Iris pigment epithelial cell (primary cell): ENCODE results near the gene PPM1H.

Source experiments
- DNase-seq: peaks from one replicate; pipeline ENCODE4 v3.0.0-alpha.2; 2011; ENCODE audit warnings: low read depth

Gene PPM1H

DNA sequence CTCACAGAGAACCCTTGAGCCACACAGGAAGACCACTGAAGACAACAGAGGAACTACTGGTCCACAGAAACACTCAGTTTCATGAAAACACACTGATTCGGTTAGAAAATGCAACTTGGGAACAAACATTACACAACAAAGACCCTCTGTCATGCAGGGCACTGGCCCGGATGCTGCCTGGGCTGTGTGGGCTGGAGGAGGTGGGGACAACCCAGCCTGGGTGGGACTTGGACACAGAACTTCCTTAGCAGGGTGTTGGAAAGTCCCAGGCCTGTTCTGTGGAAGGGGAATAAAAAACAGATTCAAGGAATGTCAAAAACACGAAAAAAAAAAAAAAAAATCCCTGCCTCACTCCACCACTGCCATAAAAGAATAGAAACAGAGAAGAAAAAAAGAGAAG, 287.4 kb downstream of the PPM1H start:
- no peak for DNase-seq

DNA sequence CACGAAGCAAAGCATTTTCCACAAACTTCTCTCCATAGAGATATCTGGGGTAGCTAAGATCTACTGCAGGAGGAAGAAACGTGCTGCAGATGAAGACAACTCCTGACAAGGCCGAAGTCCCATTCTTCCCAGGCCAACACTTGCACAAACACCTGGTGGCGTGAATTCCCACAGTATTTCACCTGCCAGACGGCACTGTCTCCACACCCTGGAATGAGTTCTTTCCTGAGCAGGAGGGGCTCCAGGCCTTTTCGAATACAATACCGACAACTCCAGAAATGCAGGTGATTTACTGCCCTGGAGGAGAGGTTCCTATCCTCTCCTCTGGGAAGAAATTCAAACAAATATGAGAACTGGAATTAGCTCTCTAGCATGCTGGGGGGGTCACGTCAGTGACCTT, 288.4 kb downstream of the PPM1H start:
- DNase-seq: no peak

DNA sequence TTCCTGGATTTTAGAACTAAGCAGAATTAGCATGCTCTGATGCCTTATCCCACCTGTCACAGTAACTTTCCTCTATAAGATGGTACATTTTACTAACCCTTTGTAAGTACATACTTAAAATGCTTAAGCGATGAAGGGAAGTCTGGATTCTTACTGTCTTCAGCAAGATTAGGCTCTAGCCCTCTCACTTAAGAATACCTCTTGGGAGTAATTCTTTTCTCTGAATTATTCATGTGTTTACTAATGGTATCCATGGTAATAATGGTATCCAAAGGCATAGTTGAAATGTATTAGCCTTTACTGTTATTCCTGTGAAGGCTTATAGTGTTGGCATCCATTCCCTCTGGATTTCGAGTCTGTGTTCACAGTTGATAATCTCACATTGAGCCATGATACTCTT, 291.5 kb downstream of the PPM1H start:
- no peak for DNase-seq

DNA sequence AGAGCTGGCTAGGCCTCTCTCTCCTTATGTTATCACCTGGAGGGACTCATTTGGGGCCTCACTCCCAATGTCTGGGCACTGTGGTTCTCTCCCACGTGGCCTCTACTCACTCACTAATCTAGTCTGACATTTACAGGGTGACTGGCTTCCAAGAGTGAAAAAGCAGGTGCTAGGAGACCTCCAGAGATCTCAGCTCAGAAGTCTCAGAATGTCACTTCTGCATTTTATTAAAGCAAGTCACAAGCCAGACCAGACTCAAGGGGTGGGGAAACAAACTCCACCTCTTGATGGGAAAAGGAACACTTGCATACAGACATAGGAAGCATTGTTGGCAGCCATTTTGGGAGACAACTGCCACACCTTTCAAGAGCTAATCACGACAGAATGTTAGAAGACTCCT, 292.5 kb downstream of the PPM1H start:
- no peak for DNase-seq

DNA sequence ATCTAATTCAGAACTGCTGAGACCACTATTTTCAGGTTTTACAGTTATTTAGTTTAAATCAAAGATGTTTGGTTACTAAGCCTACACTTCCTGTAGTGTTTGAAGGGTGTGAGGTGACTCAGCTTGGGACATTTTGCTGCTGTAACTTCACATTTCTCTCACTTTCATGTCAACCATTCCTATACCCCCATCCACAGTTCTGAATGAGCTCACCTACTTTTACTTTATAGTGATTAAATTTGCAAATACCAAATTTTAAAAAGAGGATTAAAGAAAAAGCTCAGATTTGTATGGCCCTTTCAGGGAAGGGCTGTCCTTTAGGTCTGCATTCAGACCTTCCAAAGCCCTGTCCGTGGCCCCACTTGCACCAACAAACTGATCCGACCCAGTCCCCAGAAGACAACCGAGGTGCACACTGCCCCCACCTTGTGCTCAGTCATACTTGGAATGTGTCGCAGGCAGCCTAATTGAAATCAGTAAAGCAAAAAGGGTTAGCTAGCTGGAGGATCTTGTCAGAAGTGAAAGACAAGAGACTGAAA, 294.0 kb downstream of the PPM1H start:
- peak; percentile 68 for DNase-seq

DNA sequence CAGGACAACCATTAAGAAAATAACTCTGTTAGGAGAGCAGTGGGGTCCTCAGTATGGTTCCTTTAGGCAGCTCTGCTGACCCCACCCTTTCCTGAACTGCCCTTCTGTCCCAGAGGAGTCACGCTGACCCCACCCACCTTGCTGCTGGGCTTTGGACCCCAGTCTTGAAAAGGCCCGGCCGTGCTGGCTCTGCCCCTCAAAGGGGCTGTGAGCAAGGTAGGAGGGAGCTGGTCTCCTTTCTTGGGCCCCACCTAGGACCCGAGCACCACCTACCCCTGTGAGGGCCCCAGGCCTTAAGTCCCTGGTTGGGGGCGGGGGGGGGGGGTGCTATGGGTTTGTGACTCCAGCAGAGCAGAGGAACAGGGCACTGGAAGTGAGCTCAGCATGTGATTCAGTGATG, 297.3 kb downstream of the PPM1H start:
- no peak for DNase-seq

DNA sequence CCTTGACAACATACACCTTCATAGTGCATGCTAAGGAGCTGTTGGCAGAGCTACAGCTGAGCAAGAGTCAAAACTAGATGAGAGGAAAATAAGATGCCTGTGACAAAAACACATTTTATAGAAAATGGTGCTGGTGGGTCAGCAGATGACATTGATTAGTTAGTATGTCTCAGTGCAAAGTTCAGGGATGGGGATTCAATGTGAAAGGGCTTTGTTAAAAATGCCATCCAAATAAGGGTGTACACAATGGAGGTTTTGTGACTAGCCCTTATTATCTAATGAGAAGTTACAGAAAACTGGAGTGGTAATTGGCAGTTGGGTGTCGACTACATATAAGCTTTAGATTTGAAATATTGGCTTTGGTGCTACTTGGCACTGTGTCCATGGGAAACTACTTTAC, 299.3 kb downstream of the PPM1H start:
- DNase-seq: no peak

DNA sequence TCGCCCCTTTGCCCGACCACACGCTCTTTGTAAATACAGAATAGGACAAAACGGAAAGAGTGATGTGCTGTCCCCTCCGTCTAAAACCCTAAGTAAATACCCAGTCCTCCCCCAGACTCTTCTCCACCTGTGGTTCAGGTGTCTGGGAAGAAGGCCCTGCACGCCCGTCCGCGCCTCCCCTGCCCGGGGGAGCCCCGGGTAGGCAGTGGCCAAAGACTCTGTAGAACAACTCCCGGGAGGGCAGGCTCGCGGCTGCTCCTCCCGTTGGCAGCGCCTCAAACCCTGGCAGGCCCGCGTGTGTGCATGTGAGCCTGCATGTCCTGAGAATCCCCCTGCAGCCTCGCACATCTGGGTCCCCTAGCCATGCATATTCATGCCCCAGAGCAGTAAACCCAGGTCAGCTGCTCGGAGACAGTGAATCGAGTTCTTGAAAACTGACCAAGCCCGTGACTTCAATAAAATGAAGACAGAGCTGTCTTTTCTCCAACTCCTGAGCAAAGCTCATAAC, 302.5 kb downstream of the PPM1H start:
- DNase-seq: peak; percentile 24

DNA sequence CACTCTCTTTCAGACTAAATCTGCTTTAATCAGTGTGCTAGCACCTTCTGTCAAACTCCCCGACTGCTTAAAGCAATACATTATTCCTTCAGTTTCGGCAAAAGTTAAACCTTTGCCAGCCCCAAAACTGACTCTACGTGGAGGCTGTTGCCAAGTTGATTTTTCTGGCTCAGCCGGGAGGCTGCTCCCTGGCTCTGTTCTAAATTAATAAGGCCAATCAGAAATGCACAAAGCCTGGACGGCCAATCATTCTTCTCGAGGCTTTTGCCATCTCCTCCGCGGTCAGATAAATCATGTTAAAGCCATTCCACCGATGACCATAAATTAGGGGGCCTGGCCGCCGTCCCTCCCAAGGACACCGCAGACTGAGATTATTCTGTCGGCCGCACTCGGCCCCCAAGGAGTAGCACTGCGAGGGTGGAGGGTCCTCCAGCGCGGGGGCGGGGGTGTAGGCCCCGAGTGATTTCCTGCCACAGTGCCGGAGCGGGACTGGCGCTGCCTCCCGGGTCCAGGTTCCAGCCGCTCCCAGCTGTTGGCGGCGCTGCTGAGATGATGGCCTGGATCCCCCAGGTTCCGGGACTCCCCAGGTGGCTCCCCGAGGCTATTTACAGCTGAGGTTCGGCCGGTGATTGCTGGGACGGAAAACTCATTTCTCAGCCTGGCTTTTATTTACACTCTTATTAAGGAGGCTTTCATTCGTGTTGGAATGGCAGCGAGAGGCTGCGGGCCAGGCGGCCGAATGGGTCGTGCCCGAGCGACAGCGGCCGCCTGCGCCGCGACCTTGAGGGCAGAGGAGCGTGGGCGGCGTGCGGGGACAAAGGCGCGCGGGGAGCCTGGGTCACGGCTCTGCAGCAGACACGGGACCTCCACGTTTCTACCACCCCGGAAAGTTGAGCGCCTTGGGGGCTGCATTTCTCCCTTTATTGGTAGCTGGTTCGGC, 303.2 kb downstream of the PPM1H start:
- DNase-seq: peak; percentile 80

DNA sequence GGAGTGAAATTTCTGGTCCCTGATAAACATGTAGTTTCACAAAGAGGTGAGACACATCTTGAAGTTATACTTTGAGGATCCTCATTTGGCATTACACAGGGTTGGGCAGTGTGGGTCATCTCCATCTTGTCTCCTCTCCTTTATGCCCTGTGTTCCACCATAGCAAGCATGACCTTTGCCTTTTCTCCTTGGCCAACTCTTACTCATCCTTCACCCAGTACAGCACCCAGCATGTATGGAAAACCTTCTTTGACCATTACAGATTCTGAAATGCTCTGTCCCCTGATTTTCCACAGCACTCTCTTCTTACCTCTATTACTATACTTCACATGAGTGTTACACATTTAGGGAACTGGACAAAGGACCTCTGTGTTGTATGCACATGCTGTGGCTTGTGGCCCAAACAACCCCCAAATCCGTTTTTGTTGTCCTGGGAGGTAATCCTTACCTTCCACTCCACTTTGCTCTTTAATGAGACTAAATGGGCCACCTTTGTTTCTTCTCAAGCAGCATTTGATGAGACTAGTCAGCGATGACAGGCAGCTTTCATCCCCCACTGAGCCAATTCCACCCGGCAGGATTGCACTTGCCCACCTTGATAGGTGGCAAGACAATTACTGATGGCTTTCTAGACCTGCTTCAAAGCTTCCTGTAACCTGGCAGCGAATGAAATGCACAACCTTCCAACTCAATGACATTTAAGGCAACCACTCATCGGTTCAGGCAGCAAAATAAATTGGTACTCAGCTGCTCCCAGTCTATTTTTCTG, 304.8 kb downstream of the PPM1H start:
- no peak for DNase-seq

DNA sequence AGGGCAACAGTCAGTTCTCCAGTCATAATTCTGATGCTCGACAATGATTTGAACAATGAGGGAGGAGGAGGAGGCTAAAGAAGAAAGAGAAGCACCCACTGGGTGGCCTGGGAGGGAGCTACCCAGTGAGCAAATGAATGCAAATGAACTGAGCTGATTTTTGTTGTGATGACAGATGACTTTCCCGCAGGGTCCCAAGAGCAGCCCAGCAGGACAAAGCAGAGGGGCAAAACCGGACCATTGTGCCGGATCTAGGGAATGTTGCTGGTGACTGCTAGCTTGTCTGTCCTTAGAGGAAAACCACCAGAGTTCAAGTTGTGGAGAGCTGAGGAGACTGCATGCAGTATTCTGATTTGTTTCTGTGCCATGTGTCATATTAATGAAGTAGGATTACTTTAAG, 305.5 kb downstream of the PPM1H start:
- DNase-seq: no peak

DNA sequence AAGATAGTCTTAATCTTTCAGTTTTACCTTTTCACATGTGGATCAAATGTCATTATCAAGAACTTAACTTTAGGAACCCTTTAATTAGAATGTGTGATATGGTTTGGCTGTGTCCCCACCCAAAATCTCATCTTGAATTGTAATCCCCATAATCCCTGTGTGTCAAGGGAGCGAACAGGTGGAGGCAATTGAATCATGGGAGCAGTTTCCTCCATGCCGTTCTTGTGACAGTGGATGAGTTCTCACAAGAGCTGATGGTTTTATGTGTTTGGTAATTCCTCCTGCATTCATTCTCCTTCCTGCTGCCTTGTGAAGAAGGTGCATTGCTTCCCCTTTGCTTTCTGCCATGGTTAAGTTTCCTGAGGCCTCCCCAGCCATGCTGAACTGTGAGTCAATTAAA, 307.8 kb downstream of the PPM1H start:
- DNase-seq: no peak

DNA sequence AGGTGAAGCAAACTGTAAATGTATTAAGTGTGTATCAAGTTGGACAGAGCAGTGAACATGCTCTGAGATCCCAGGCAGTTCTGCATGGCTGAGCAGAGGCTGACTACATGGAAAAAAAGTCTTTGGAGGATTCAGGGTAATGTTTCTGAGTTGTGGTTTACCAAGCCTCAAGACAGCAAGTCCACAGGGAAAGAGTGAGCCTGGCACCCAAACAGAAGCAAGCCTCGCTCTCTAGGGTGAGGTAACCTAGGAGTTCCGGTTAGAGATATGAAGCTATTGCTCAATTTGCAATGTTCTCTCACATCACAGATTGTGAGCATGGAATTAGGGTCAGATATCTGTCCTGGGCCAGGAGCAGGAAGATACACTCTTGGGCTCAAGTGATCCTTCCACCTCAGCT, 309.7 kb downstream of the PPM1H start:
- peak; percentile 80 for DNase-seq

DNA sequence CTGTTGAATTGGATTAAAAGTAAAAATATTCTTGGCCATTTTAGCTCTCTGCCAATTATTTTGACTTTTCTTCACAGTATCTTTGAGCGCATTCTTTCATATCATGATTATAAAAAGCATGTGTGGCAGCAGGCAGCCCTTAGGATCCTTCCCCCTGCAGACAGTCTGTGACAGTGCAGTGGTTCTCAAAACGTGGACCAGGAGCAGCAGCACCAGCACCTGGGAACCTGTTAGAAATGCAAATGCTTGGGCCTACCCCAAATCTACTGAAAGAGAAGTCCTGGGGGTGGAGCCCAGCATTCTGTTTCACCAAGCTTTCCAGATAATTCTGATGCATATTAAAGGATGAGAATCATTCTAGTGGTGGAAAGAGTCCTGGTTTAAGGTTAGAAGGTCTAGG, 312.8 kb downstream of the PPM1H start:
- no peak for DNase-seq

DNA sequence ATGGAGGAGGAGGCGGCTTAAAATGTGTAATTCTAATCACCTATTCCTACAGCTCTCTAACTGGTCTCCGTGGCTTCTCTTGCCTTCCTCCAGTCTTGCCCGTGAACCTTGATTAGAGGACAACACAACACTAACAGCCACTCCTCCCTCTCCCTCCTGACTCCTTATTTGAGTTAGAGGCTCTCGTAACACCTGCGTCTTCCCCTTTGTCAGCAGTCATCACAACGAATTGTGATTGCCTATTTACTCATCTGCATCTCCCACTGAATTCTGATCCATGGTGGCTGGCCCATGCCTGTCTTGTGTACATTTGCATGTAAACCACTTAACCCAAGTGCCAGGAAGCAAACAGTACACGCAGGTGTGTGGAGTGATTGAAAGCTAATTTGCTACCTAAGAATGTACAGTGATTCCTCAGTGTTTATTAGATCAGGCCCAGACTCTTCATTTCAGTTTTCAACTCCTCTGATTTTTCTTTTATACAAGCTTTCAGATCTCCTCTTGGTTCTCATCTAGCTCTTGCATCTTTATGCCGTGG, 313.8 kb downstream of the PPM1H start:
- DNase-seq: no peak

DNA sequence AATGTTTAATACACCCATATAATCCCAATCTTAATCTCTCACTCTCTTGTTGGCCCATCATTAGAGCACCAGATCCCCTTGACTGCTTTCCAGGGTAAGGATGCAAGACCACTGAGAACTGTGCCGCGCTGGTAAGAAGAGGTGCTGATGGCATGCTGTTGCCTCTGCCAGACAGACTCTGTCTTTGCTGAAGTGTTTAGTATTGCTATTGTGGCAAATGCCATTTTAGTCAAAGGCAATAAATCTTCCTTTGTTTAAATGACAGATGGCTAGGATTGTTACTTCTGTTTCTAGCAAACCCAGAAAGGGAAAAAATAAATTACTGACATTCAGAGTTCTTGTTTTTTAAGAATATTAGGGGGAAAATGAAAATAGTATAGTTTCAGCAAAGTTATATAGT, 316.0 kb downstream of the PPM1H start:
- DNase-seq: no peak

DNA sequence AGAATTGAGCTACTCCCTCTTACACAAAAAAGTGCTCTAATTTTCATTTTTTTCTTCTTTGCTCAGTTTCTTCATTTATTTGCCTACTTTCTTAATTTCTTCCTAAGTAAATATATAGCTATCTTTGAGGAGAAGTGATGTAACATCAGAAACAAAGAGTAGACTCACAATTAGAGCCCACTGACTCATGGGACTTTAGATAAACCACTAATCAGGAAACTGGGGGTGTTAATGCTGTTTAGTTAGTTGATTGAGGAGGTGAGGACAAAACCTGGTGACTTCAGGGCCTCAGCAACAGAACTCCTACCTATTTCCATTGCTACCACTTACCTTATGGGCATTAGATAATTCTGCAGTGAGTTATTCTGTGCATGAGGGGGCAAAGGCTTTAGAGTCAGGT, 316.6 kb downstream of the PPM1H start:
- DNase-seq: no peak

DNA sequence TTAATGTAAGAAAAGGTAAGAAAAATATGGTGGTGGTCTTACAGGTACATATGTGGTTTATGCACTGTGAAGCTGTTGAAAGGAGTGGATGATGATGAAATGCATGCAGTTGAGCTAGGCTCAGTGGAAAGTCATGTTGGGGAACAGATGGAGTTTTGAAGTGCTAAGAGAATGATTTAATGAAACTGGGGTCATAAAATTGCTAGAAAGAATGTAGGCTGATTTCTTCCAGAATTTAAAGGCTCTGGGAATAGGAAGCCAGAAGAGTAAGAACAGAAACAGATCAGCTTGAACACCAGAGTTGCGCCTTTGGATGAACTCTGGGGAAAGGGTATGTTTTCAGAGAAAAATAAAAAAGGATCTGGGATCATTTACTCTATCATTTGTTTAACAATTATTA, 321.9 kb downstream of the PPM1H start:
- DNase-seq: no peak

DNA sequence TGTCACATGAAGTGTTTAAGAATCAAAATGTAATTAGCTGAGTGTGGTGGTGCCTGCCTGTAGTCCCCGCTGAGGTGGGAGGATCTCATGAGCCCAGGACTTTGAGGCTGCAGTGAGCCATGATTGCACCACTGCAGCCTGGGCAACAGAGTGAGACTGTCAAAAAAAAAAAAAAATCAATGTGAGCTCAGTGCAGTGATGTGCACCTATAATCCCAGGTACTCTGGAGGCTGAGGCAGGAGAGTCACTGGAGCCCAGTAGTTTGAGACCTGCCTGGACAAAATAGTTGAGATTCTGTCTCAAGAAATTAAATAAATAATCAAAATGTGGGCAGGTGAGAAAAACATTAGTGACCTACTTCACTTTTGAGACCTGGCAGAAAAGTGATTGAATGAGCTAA, 328.3 kb downstream of the PPM1H start:
- DNase-seq: no peak

DNA sequence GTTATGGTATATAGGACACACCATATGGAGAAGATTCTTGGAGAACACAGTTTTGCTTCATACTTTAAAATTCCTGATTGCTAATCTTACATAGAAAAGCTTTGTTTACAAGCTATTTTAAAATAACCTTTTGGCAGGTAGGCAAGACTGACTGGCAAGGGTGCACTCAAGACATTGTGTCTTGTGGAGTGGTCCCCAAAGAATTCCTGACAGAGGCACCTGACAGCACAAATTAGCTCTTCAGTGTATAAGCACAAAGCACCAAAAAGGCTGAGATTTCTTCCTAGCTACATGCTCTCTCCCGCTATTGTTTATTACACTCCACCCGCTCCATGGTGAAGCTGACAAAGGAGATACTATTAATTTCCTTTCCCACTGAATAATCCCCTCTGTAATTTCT, 329.0 kb downstream of the PPM1H start:
- no peak for DNase-seq

DNA sequence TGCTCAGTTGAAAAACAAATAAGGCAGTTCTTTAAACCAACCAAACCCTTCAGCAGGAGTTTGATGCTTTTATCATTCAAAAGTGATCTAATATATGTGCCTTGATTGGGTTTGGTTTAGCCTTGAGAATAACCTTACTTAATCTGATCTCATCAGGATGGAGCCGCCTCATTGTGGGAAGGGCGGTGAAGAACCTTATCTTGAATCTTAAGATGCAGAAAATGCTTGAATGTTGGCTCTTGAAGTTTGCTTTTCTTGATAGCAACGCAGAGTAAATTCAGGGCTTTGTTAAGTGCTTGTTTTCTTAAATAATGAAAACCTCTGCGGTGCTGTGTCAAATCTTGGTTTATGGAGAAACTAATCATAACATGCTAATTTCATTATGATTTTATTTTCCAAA, 330.1 kb downstream of the PPM1H start:
- DNase-seq: peak; percentile 58

DNA sequence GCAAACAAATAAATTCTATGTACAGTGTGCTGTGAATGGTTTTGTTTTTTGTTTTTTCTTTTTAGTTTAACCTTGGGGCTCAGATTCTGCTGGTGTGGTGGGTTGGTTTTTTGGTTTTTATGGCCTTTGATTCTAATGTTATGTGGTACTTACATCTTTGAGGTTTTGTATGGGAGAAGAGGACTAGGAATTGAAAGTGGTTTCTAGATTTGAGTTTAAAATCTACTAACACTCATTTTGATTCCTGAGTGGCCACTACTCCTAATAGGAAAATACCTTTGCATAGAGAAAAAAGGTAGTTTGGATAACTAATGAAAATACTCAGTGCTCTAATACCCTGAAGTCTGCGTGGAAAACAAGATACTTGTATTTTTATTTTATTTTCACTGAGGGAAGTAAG, 330.6 kb downstream of the PPM1H start:
- no peak for DNase-seq

DNA sequence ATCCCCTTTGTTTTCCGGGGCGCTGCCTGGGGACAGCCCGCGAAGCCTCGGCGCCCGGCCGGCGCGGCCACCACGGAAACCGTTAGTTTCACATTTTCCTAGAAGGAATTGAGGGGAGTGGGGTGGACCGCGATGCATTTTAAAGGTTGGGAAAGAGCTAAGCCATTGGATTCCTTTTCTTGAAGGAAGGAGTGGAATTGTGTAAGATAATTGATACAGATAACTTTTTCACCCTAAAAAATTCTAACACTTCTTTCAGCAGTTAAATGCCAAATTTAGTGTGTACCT, 331.2 kb downstream of the PPM1H start:
- DNase-seq: no peak
